Measurements from ENCODE around the gene MRPS18A. TPM values are rescaled to one million over a fixed set of nuclear protein-coding genes. Genes with fewer than 3 reads are reported as not detected.

MRPS18A gene
- total and polyA plus RNA-seq, 2 of the 13 experiments (the other 11 are each of a cell fraction or from before 2014, with no cell fraction given), result 87.8 to 89.1 TPM

DNA sequence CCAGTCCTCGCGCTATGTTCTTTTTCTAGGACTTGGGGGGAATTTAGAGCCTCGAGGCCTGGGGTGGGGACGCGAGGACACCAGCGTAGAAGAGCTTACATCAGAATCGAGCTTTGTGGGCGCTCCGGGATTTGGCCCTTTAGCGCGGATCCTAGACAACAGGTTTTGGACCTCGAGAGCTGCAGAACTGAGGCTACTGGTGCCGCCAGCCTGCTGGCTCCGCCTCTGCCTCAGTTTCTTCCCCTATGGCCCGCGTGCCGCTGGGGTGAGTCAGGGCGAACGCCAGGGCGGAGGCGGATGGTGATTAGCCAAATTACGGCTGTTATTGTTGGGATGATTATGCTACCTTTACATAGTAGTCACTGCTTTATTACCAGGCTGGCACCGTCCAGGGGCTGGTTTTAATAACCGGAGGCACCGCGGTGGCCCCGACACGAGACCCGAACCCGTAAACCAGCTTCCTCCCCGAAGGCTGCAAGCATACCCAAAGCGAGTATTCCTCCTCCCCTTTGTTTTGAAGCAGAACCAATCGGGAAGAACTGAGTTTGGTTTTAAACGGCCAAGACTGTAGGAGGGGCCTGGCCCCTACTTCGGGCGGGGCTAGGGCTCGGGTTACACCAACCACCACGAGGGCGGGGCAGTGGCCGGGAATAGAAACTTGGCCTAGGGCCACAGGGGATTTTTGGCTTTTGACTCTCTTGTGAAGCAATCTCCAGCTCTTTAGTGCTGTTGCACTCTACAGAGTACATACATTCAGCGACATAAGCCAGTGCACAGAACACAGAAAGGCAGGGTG, 57.9 kb downstream of the MRPS18A start (continued):
- TF ChIP-seq, protein P1, sequence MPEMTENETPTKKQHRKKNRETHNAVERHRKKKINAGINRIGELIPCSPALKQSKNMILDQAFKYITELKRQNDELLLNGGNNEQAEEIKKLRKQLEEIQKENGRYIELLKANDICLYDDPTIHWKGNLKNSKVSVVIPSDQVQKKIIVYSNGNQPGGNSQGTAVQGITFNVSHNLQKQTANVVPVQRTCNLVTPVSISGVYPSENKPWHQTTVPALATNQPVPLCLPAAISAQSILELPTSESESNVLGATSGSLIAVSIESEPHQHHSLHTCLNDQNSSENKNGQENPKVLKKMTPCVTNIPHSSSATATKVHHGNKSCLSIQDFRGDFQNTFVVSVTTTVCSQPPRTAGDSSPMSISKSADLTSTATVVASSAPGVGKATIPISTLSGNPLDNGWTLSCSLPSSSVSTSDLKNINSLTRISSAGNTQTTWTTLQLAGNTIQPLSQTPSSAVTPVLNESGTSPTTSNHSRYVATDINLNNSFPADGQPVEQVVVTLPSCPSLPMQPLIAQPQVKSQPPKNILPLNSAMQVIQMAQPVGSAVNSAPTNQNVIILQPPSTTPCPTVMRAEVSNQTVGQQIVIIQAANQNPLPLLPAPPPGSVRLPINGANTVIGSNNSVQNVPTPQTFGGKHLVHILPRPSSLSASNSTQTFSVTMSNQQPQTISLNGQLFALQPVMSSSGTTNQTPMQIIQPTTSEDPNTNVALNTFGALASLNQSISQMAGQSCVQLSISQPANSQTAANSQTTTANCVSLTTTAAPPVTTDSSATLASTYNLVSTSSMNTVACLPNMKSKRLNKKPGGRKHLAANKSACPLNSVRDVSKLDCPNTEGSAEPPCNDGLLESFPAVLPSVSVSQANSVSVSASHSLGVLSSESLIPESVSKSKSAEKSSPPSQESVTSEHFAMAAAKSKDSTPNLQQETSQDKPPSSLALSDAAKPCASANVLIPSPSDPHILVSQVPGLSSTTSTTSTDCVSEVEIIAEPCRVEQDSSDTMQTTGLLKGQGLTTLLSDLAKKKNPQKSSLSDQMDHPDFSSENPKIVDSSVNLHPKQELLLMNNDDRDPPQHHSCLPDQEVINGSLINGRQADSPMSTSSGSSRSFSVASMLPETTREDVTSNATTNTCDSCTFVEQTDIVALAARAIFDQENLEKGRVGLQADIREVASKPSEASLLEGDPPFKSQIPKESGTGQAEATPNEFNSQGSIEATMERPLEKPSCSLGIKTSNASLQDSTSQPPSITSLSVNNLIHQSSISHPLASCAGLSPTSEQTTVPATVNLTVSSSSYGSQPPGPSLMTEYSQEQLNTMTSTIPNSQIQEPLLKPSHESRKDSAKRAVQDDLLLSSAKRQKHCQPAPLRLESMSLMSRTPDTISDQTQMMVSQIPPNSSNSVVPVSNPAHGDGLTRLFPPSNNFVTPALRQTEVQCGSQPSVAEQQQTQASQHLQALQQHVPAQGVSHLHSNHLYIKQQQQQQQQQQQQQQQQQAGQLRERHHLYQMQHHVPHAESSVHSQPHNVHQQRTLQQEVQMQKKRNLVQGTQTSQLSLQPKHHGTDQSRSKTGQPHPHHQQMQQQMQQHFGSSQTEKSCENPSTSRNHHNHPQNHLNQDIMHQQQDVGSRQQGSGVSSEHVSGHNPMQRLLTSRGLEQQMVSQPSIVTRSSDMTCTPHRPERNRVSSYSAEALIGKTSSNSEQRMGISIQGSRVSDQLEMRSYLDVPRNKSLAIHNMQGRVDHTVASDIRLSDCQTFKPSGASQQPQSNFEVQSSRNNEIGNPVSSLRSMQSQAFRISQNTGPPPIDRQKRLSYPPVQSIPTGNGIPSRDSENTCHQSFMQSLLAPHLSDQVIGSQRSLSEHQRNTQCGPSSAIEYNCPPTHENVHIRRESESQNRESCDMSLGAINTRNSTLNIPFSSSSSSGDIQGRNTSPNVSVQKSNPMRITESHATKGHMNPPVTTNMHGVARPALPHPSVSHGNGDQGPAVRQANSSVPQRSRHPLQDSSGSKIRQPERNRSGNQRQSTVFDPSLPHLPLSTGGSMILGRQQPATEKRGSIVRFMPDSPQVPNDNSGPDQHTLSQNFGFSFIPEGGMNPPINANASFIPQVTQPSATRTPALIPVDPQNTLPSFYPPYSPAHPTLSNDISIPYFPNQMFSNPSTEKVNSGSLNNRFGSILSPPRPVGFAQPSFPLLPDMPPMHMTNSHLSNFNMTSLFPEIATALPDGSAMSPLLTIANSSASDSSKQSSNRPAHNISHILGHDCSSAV (CRISPR knock-in tag; IDR thresholded peaks at IDR 0.05; ENCODE audit: borderline replicate concordance), result no peak
- TF ChIP-seq, protein P2, sequence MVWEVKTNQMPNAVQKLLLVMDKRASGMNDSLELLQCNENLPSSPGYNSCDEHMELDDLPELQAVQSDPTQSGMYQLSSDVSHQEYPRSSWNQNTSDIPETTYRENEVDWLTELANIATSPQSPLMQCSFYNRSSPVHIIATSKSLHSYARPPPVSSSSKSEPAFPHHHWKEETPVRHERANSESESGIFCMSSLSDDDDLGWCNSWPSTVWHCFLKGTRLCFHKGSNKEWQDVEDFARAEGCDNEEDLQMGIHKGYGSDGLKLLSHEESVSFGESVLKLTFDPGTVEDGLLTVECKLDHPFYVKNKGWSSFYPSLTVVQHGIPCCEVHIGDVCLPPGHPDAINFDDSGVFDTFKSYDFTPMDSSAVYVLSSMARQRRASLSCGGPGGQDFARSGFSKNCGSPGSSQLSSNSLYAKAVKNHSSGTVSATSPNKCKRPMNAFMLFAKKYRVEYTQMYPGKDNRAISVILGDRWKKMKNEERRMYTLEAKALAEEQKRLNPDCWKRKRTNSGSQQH (CRISPR knock-in tag; IDR thresholded peaks at IDR 0.05; ENCODE audit: low read depth), result 0 out of 2 replicates have a peak, but pooled peaks have one; percentile 28
- TF ChIP-seq AGO2 (optimal IDR thresholded peaks at IDR 0.05; ENCODE audit: low read depth, low read length) (peak; percentile 32), MTF2 (CRISPR knock-in tag; IDR thresholded peaks at IDR 0.05; ENCODE audit: borderline replicate concordance) (no peak), ZC3H4 (CRISPR knock-in tag; IDR thresholded peaks at IDR 0.05; ENCODE audit: borderline replicate concordance) (peak; percentile 94), HOXA5 (CRISPR knock-in tag; IDR thresholded peaks at IDR 0.05) (peak; percentile 76), ZNF33B (CRISPR knock-in tag; IDR thresholded peaks at IDR 0.05) (no peak; the same call in 1 of the 2 replicates), EP300 (IDR thresholded peaks at IDR 0.05; ENCODE audit: low read depth in 2 of 2, low read length in 2 of 2) (0 out of 4 replicates have a peak, but pooled peaks of 1 of the 2 experiments have one; percentile 16), EP300 (CRISPR knock-in tag; IDR thresholded peaks at IDR 0.05; ENCODE audit: borderline replicate concordance) (peak; percentile 40), ZNF343 (CRISPR knock-in tag; IDR thresholded peaks at IDR 0.05) (no peak), ZNF616 (CRISPR knock-in tag; IDR thresholded peaks at IDR 0.05; ENCODE audit: low read depth) (0 out of 2 replicates have a peak, but pooled peaks have one; percentile 39)
- TF ChIP-seq, protein P3, sequence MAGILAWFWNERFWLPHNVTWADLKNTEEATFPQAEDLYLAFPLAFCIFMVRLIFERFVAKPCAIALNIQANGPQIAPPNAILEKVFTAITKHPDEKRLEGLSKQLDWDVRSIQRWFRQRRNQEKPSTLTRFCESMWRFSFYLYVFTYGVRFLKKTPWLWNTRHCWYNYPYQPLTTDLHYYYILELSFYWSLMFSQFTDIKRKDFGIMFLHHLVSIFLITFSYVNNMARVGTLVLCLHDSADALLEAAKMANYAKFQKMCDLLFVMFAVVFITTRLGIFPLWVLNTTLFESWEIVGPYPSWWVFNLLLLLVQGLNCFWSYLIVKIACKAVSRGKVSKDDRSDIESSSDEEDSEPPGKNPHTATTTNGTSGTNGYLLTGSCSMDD (CRISPR knock-in tag; IDR thresholded peaks at IDR 0.05), result peak; percentile 89; the same call in 1 of the 2 replicates
- TF ChIP-seq, protein P4, sequence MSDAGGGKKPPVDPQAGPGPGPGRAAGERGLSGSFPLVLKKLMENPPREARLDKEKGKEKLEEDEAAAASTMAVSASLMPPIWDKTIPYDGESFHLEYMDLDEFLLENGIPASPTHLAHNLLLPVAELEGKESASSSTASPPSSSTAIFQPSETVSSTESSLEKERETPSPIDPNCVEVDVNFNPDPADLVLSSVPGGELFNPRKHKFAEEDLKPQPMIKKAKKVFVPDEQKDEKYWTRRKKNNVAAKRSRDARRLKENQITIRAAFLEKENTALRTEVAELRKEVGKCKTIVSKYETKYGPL (CRISPR knock-in tag; IDR thresholded peaks at IDR 0.05), result peak; percentile 50; the same call in 1 of the 2 replicates
- TF ChIP-seq, protein P5, sequence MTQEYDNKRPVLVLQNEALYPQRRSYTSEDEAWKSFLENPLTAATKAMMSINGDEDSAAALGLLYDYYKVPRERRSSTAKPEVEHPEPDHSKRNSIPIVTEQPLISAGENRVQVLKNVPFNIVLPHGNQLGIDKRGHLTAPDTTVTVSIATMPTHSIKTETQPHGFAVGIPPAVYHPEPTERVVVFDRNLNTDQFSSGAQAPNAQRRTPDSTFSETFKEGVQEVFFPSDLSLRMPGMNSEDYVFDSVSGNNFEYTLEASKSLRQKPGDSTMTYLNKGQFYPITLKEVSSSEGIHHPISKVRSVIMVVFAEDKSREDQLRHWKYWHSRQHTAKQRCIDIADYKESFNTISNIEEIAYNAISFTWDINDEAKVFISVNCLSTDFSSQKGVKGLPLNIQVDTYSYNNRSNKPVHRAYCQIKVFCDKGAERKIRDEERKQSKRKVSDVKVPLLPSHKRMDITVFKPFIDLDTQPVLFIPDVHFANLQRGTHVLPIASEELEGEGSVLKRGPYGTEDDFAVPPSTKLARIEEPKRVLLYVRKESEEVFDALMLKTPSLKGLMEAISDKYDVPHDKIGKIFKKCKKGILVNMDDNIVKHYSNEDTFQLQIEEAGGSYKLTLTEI (CRISPR knock-in tag; conservative IDR thresholded peaks at IDR 0.05), result no peak

All from HepG2 (cell line).